NCI-H446 treated with DMSO at 0.1 percent for 48 hours (cell line): ENCODE measurements around the gene BATF2.
"Not testable (repeated sequence)": the region's sequence is repeated elsewhere in the genome, so short reads cannot be mapped to it uniquely, and the experiment has no call there.

Experiments used
- DNase-seq: peaks from one replicate; lab custom pipeline; 2025; lab: John Stamatoyannopoulos, UW

The BATF2 gene

GRCh38 chr11:64996710-64997380 lies at the start of gene BATF2:
BATF2 (minus strand) TSS chr11:64996971; CDS start chr11:64996914, 57 bp downstream.
- DNase-seq = no peak

- DNase-seq = no peak
Measured at GRCh38 chr11:65045728-65046127, 49.0 kb upstream of the BATF2 start.

- DNase-seq = no peak
Measured at GRCh38 chr11:65045061-65045460, 48.3 kb upstream of the BATF2 start.

GRCh38 chr11:65043881-65044501 lies 47.2 kb upstream of the BATF2 start:
- no peak for DNase-seq

- DNase-seq = no peak
Measured at GRCh38 chr11:65042891-65043290, 46.1 kb upstream of the BATF2 start.

GRCh38 chr11:65040847-65041622 lies 44.3 kb upstream of the BATF2 start, which contains the start of gene SAC3D1:
SAC3D1 (plus strand) TSS chr11:65041210; CDS start chr11:65041293, 83 bp downstream.
- DNase-seq = peak; percentile 98

GRCh38 chr11:65040520-65040846 lies 43.7 kb upstream of the BATF2 start:
- no peak for DNase-seq

- DNase-seq = no peak
Measured at GRCh38 chr11:65036931-65037330, 40.2 kb upstream of the BATF2 start.

- no peak for DNase-seq
Measured at GRCh38 chr11:65035579-65035978, 38.8 kb upstream of the BATF2 start.

- no peak for DNase-seq
Measured at GRCh38 chr11:65034423-65034822, 37.7 kb upstream of the BATF2 start.

GRCh38 chr11:65032216-65032615 lies 35.4 kb upstream of the BATF2 start:
- DNase-seq = no peak

- peak; percentile 93 for DNase-seq
Measured at GRCh38 chr11:65027213-65028067, 30.7 kb upstream of the BATF2 start, which contains the start of gene SNX15. SNX15 (plus strand) TSS chr11:65027439; CDS start chr11:65027538, 99 bp downstream.

- no peak for DNase-seq
Measured at GRCh38 chr11:65026810-65027209, 30.0 kb upstream of the BATF2 start.

GRCh38 chr11:65023502-65023901 lies 26.7 kb upstream of the BATF2 start:
- not testable (repeated sequence) for DNase-seq

GRCh38 chr11:65021509-65021908 lies 24.7 kb upstream of the BATF2 start:
- DNase-seq = no peak

- no peak for DNase-seq
Measured at GRCh38 chr11:65021003-65021402, 24.2 kb upstream of the BATF2 start.

GRCh38 chr11:65019824-65020223 lies 23.1 kb upstream of the BATF2 start:
- DNase-seq = no peak

- no peak for DNase-seq
Measured at GRCh38 chr11:65017937-65018336, 21.2 kb upstream of the BATF2 start.

GRCh38 chr11:65016705-65017104 lies 19.9 kb upstream of the BATF2 start:
- no peak for DNase-seq

- DNase-seq = no peak
Measured at GRCh38 chr11:65014726-65015227, 18.0 kb upstream of the BATF2 start.

GRCh38 chr11:65013888-65014725 lies 17.3 kb upstream of the BATF2 start, which contains the start of gene ARL2:
ARL2 (plus strand) TSS chr11:65014160; CDS start chr11:65014208, 48 bp downstream.
- peak; percentile 91 for DNase-seq
